HepG2 (cell line): ENCODE data around the gene PRKAR1A. TPM values are rescaled to one million over a fixed set of nuclear protein-coding genes. Genes with fewer than 3 reads are reported as not detected.

Experiments
- ATAC-seq: fragments of 200-7000 bp; cut with Tn5 transposase; 3 replicates; pipeline ENCODE4 v1.9.1; 2020; ENCODE audit warnings: mild to moderate bottlenecking, moderate library complexity
- BruUV-seq: library from RNA; stranded (reverse); fragments of 400-500 nt; replicated peaks from 2 replicates; lab custom pipeline; 2021; lab: Mats Ljungman, UMichigan
- CTCF ChIA-PET: fragments of 300-600 bp; formaldehyde crosslinking; extraction: SDS; loops from one replicate; lab custom pipeline; 2021; ENCODE audit warnings: low total read pairs, inconsistent platforms, low intra/inter-chr PET ratio; lab: Yijun Ruan, JAX
- POLR2A ChIA-PET: fragments of 350-600 bp; sonication (Branson Sonifier 250); formaldehyde crosslinking; loops from one replicate; lab custom pipeline; 2020; ENCODE audit warnings: antibody characterized with exemption, inconsistent platforms; lab: Yijun Ruan, JAX
- DNase-seq: peaks from one replicate; pipeline ENCODE4 v3.0.0-alpha.2; 2015; ENCODE audit warnings: low spot score
- FAIRE-seq: peaks from 3 replicates; lab custom pipeline; 2011; peaks lifted over from hg19 to GRCh38; lab: Jason Lieb, UNC
- H2AFZ ChIP-seq: one replicate; pipeline ENCODE4 v1.6.1; 2011; ENCODE audit warnings: low read length, inconsistent platforms
- H3K27ac ChIP-seq: fragments of 300-600 bp; 3 replicates; pipeline ENCODE4 v1.8.0; 2011; ENCODE audit warnings: mixed run types, mild to moderate bottlenecking, mixed read lengths, low read length, inconsistent platforms; ENCODE audit not compliant: insufficient read depth; ENCODE audit errors: extremely low read length
- H3K27me3 ChIP-seq, 2 experiments: fragments of 200-600 bp in 1 of 2; 2 replicates in 1 of 2; 3 replicates in 1 of 2; pipeline versions ENCODE4 v1.6.0 to v1.8.0; 2011; ENCODE audit warnings: low read length in 2 of 2, mild to moderate bottlenecking in 2 of 2, moderate library complexity in 2 of 2, inconsistent platforms in 1 of 2; ENCODE audit not compliant: insufficient read depth in 2 of 2, control insufficient read depth in 1 of 2
- H3K36me3 ChIP-seq, 2 experiments: fragments of 200-600 bp in 1 of 2; replicated peaks in 1 of 2; 2 replicates in 1 of 2; 3 replicates in 1 of 2; pipeline versions ENCODE4 v1.5.1 to v1.8.0; 2011; ENCODE audit warnings: low read length in 2 of 2, inconsistent platforms in 1 of 2; ENCODE audit not compliant: insufficient read depth in 2 of 2, control insufficient read depth in 1 of 2
- H3K4me1 ChIP-seq: 2 replicates; pipeline ENCODE4 v1.5.1; 2012; ENCODE audit warnings: low read length, inconsistent platforms; ENCODE audit not compliant: insufficient read depth
- H3K4me2 ChIP-seq: 2 replicates; pipeline ENCODE4 v1.6.0; 2011; ENCODE audit warnings: low read depth, low read length, inconsistent platforms
- H3K4me3 ChIP-seq, 3 experiments: fragments of 200-600 bp in 1 of 3; sonication (generic), shearing (Covaris generic) in 1 of 3; replicated peaks in 1 of 3; 2 replicates each; pipeline ENCODE4 v1.5.1; 2011 to 2016; ENCODE audit warnings: low read length in 3 of 3, inconsistent platforms in 2 of 3, low read depth in 2 of 3, mild to moderate bottlenecking in 2 of 3, control low read depth in 1 of 3, mixed read lengths in 1 of 3; ENCODE audit not compliant: insufficient read depth in 1 of 3
- H3K79me2 ChIP-seq: one replicate; pipeline ENCODE4 v1.6.1; 2011; ENCODE audit warnings: low read length, inconsistent platforms; ENCODE audit not compliant: insufficient read depth
- H3K9ac ChIP-seq: 2 replicates; pipeline ENCODE4 v1.6.0; 2011; ENCODE audit warnings: mild to moderate bottlenecking, low read depth, low read length, inconsistent platforms; ENCODE audit not compliant: insufficient read depth
- H3K9me3 ChIP-seq: 2 replicates; pipeline ENCODE4 v1.5.1; 2012; ENCODE audit warnings: mild to moderate bottlenecking, low read length
- H4K20me1 ChIP-seq: 2 replicates; pipeline ENCODE4 v1.6.0; 2011; ENCODE audit warnings: inconsistent platforms, mild to moderate bottlenecking, low read length, moderate library complexity; ENCODE audit not compliant: insufficient read depth
- CBX5 ChIP-seq: sonication (generic); formaldehyde crosslinking; IDR thresholded peaks from 2 replicates; pipeline ENCODE4 v1.4.0; 2020; ENCODE audit warnings: missing genetic modification reagents, borderline replicate concordance
- HMGXB4 ChIP-seq, 2 experiments: sonication (generic) in 1 of 2; formaldehyde crosslinking in 1 of 2; IDR thresholded peaks; 2 replicates each; pipeline versions ENCODE4 v1.4.0 to v1.6.1; 2018 to 2020; ENCODE audit warnings: missing genetic modification reagents in 2 of 2, borderline replicate concordance in 1 of 2, low read depth in 1 of 2, mild to moderate bottlenecking in 1 of 2, missing biosample characterization in 1 of 2
- HNRNPUL1 ChIP-seq: fragments of 200-400 bp; formaldehyde crosslinking; IDR thresholded peaks from 2 replicates; pipeline ENCODE4 v1.6.1; 2017; ENCODE audit warnings: low read depth, mild to moderate bottlenecking, low read length, moderate library complexity
- HOXA5 ChIP-seq: sonication (generic); formaldehyde crosslinking; IDR thresholded peaks from 2 replicates; pipeline ENCODE4 v1.4.0; 2020; ENCODE audit warnings: missing genetic modification reagents
- KDM6A ChIP-seq: IDR thresholded peaks from 2 replicates; pipeline ENCODE4 v1.6.1; 2016; ENCODE audit warnings: low read depth
- NFATC3 ChIP-seq: sonication (generic); formaldehyde crosslinking; IDR thresholded peaks from 2 replicates; pipeline ENCODE4 v1.5.1; 2020; ENCODE audit warnings: mild to moderate bottlenecking, missing genetic modification reagents
- RBFOX2 ChIP-seq: fragments of 200-400 bp; formaldehyde crosslinking; IDR thresholded peaks from 2 replicates; pipeline ENCODE4 v1.6.1; 2017; ENCODE audit warnings: low read depth, mild to moderate bottlenecking, low read length
- REL ChIP-seq: sonication (generic); formaldehyde crosslinking; conservative IDR thresholded peaks from 2 replicates; pipeline ENCODE4 v1.8.0; 2022; ENCODE audit warnings: mild to moderate bottlenecking, missing genetic modification reagents, moderate library complexity
- SOX6 ChIP-seq, 2 experiments: fragments of 450-650 bp in 1 of 2; sonication (generic) in 1 of 2; formaldehyde crosslinking in 1 of 2; IDR thresholded peaks; 2 replicates each; pipeline versions ENCODE4 v1.4.0 to v1.6.1; 2017 to 2020; ENCODE audit warnings: antibody characterized with exemption in 1 of 2, mild to moderate bottlenecking in 1 of 2, missing genetic modification reagents in 1 of 2
- ZBTB33 ChIP-seq: sonication (generic); formaldehyde crosslinking; IDR thresholded peaks from 2 replicates; pipeline ENCODE4 v1.4.0; 2020; ENCODE audit warnings: missing genetic modification reagents
- ZNF281 ChIP-seq: sonication (generic); formaldehyde crosslinking; IDR thresholded peaks from 2 replicates; pipeline ENCODE4 v1.4.0; 2020; ENCODE audit warnings: missing genetic modification reagents, borderline replicate concordance
- ZNF337 ChIP-seq: sonication (generic); formaldehyde crosslinking; IDR thresholded peaks from 2 replicates; pipeline ENCODE4 v1.5.1; 2020; ENCODE audit warnings: missing genetic modification reagents, low read depth, mild to moderate bottlenecking, borderline replicate concordance
- ZSCAN9 ChIP-seq: IDR thresholded peaks from 2 replicates; pipeline ENCODE4 v1.6.1; 2016; ENCODE audit warnings: borderline replicate concordance
- WGBS: methylation state at CpG from one replicate; pipeline ENCODE4 v1.1.6; 2017; ENCODE audit warnings: low lambda C conversion rate; 5-methylcytosine and 5-hydroxymethylcytosine counted together
- in situ Hi-C: cut with HindIII; loops from 2 replicates; pipeline ENCODE4 v1.10.0; 2017; ENCODE audit warnings: low pct_unique_long_range_greater_than_20kb; ENCODE audit not compliant: extremely low pct_ligation_motif_present
- intact Hi-C: fragments of 100-400 bp; cut with micrococcal nuclease; formaldehyde crosslinking; loops from one replicate; pipeline ENCODE4 v1.10.0; 2022; ENCODE audit not compliant: unreplicated experiment
- polyA plus RNA-seq, 8 experiments: library from polyadenylated mRNA; depleted of rRNA in 3 of 8; stranded (reverse) in 7 of 8; unstranded in 1 of 8; fragments of >200 nt; fragmentation: Illumina TruSeq in 4 of 8; extraction: Trizol in 4 of 8; gene quantifications; 2 replicates each; pipeline versions ENCODE4 v1.2.1 to v1.2.3, GENCODE V29; 2011 to 2016; ENCODE audit warnings: low read depth in 4 of 8, missing spikeins in 1 of 8, mixed read lengths in 1 of 8; ENCODE audit not compliant: insufficient read depth in 1 of 8
- total RNA-seq, 5 experiments: library from RNA; depleted of rRNA; stranded (reverse); fragments of >200 nt; fragmentation: Illumina TruSeq; extraction: Trizol; gene quantifications; 2 replicates each; pipeline ENCODE4 v1.2.3, GENCODE V29; 2016; ENCODE audit warnings: low read depth in 1 of 5
- TF ChIP-seq, protein P1 (sequence below): sonication (generic); formaldehyde crosslinking; IDR thresholded peaks from 2 replicates; pipeline ENCODE4 v1.4.0; 2020; ENCODE audit warnings: missing genetic modification reagents

Gene PRKAR1A
- total and polyA plus RNA-seq, 2 of the 13 experiments (the other 11 are each of a cell fraction or from before 2014, with no cell fraction given), result 265 to 266 TPM

DNA sequence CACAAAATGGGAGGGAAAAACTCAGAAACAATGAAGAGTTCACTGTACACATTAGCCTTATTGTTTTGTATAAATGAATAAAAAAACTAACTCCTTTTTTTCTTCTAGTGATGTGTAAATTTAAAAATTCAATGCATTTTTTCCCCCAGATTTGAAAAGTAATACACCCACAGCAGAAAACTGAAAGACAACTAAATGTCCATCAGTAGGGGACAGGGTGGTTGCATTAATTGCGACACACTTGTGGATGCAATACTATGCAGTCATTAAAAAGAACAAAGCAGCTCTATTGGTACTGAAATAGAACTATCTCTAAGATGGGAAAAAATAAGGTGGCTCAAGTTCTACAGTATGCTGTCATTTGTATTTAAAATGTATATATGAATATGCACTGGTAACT, 41.3 kb upstream of the PRKAR1A start:
- WGBS, result 84% methylated on average over 1 of the region's 1 CpG
- no TSS peak for BruUV-seq
- intact Hi-C loops, result loop anchor here (5.0 kb wide), 1 partner anchor 131 kb away; the partner anchor contains the start of gene FAM20A
- TF ChIP-seq HNRNPUL1, result no peak
- TF ChIP-seq, protein P1, sequence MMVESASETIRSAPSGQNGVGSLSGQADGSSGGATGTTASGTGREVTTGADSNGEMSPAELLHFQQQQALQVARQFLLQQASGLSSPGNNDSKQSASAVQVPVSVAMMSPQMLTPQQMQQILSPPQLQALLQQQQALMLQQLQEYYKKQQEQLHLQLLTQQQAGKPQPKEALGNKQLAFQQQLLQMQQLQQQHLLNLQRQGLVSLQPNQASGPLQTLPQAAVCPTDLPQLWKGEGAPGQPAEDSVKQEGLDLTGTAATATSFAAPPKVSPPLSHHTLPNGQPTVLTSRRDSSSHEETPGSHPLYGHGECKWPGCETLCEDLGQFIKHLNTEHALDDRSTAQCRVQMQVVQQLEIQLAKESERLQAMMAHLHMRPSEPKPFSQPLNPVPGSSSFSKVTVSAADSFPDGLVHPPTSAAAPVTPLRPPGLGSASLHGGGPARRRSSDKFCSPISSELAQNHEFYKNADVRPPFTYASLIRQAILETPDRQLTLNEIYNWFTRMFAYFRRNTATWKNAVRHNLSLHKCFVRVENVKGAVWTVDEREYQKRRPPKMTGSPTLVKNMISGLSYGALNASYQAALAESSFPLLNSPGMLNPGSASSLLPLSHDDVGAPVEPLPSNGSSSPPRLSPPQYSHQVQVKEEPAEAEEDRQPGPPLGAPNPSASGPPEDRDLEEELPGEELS (CRISPR knock-in tag), result no peak
- TF ChIP-seq ZNF337 (CRISPR knock-in tag), result no peak
- TF ChIP-seq CBX5 (CRISPR knock-in tag), result no peak
- no peak for TF ChIP-seq HMGXB4 (CRISPR knock-in tag; IDR thresholded peaks at IDR 0.05; ENCODE audit: borderline replicate concordance in 1 of 2, low read depth in 1 of 2)
- TF ChIP-seq RBFOX2, result no peak
- TF ChIP-seq NFATC3, result no peak
- no peak for TF ChIP-seq HOXA5 (CRISPR knock-in tag)
- TF ChIP-seq REL, result no peak
- no peak for TF ChIP-seq ZSCAN9 (CRISPR knock-in tag)
- no peak for TF ChIP-seq ZNF281 (CRISPR knock-in tag)
- no peak for TF ChIP-seq KDM6A (CRISPR knock-in tag)
- no peak for TF ChIP-seq ZBTB33 (CRISPR knock-in tag)
- TF ChIP-seq SOX6 (IDR thresholded peaks at IDR 0.05), result no peak
- TF ChIP-seq SOX6 (CRISPR knock-in tag; IDR thresholded peaks at IDR 0.05), result no peak

More for the DNA sequence above, 41.3 kb upstream of the PRKAR1A start:
- DNase-seq (no peak), FAIRE-seq (no peak), ATAC-seq (no peak)
- Histone ChIP-seq H3K4me3 (no peak overlapping the region), H3K4me1 (peaks cover 46% of the 10 kb centered on the region), H4K20me1 (no peaks in the 10 kb centered on the region), H3K9ac (no peak overlapping the region), H3K27me3 (no peaks in the 10 kb centered on the region), H3K27ac (no peak overlapping the region), H3K79me2 (no peaks in the 10 kb centered on the region), H3K36me3 (no peaks in the 10 kb centered on the region), H2AFZ (no peak overlapping the region), H3K4me2 (no peak overlapping the region), H3K9me3 (peaks cover 8% of the 10 kb centered on the region; the same call in 1 of the 2 replicates)
- CTCF ChIA-PET, result no interaction called here
- POLR2A ChIA-PET, result interaction anchor here (0.7 to 1.2 kb wide), 3 partner anchors 15 to 435 kb away, joined by 3 read pairs; partner anchors contain the start of genes KPNA2 and PRKAR1A
- in situ Hi-C loops, result no loop called here
